GM19240 (cell line): ENCODE results near the gene LNPEP.

Experiments used
- DNase-seq: peaks from one replicate; pipeline ENCODE4 v3.0.0; 2011; ENCODE audit warnings: low spot score; ENCODE audit not compliant: insufficient read length

LNPEP gene

GRCh38 chr5:96957254-96958049 lies 21.6 kb downstream of the LNPEP start:
- DNase-seq, result no peak

- no peak for DNase-seq
Measured at GRCh38 chr5:96958977-96959376, 23.1 kb downstream of the LNPEP start.

- no peak for DNase-seq
Measured at GRCh38 chr5:96961053-96961452, 25.2 kb downstream of the LNPEP start.

GRCh38 chr5:96962540-96962991 lies 26.7 kb downstream of the LNPEP start:
- DNase-seq, result no peak

- no peak for DNase-seq
Measured at GRCh38 chr5:96963267-96963666, 27.4 kb downstream of the LNPEP start.

GRCh38 chr5:96966801-96967200 lies 30.9 kb downstream of the LNPEP start:
- DNase-seq, result no peak

GRCh38 chr5:96967400-96967799 lies 31.5 kb downstream of the LNPEP start:
- no peak for DNase-seq

- no peak for DNase-seq
Measured at GRCh38 chr5:96968074-96968473, 32.2 kb downstream of the LNPEP start.

GRCh38 chr5:96968614-96969013 lies 32.7 kb downstream of the LNPEP start:
- DNase-seq, result no peak

- DNase-seq, result no peak
Measured at GRCh38 chr5:96969366-96969765, 33.5 kb downstream of the LNPEP start.

GRCh38 chr5:96972599-96973334 lies 36.9 kb downstream of the LNPEP start:
- no peak for DNase-seq

- no peak for DNase-seq
Measured at GRCh38 chr5:96973532-96974401, 37.9 kb downstream of the LNPEP start.

GRCh38 chr5:96975656-96976055 lies 39.8 kb downstream of the LNPEP start:
- DNase-seq, result no peak

GRCh38 chr5:96977228-96977627 lies 41.3 kb downstream of the LNPEP start:
- DNase-seq, result no peak

GRCh38 chr5:96978812-96979449 lies 43.1 kb downstream of the LNPEP start:
- DNase-seq, result no peak

GRCh38 chr5:96984506-96985192 lies 48.8 kb downstream of the LNPEP start:
- no peak for DNase-seq

GRCh38 chr5:96986450-96986849 lies 50.6 kb downstream of the LNPEP start:
- no peak for DNase-seq

GRCh38 chr5:96990102-96990501 lies 54.2 kb downstream of the LNPEP start:
- DNase-seq, result no peak

- DNase-seq, result no peak
Measured at GRCh38 chr5:96991708-96992107, 55.8 kb downstream of the LNPEP start.

GRCh38 chr5:96993760-96994159 lies 57.9 kb downstream of the LNPEP start:
- DNase-seq, result no peak

GRCh38 chr5:96994493-96994892 lies 58.6 kb downstream of the LNPEP start:
- no peak for DNase-seq
